PC-3 (cell line): ENCODE data around the gene COL2A1. TPM values are rescaled to one million over a fixed set of nuclear protein-coding genes. Genes with fewer than 3 reads are reported as not detected.

ENCODE experiments used
- ATAC-seq: fragments of 200-7000 bp; cut with Tn5 transposase; 2 replicates; pipeline ENCODE4 v1.9.1; 2020; ENCODE audit warnings: mild to moderate bottlenecking, moderate library complexity
- BruUV-seq: library from RNA; stranded (reverse); fragments of 400-500 nt; replicated peaks from 2 replicates; lab custom pipeline; 2021; lab: Mats Ljungman, UMichigan
- CTCF ChIA-PET: fragments of 300-600 bp; sonication (Branson Sonifier 250); formaldehyde crosslinking; loops from one replicate; lab custom pipeline; 2022; ENCODE audit warnings: antibody characterized with exemption; lab: Charles Lee
- POLR2A ChIA-PET: fragments of 300-600 bp; sonication (Branson Sonifier 250); formaldehyde crosslinking; loops from one replicate; lab custom pipeline; 2022; ENCODE audit warnings: antibody characterized with exemption; ENCODE audit not compliant: unreplicated experiment; lab: Charles Lee
- DNase-seq: peaks from one replicate; pipeline ENCODE4 v3.0.0-alpha.2; 2015
- H2AFZ ChIP-seq: fragments of 300-600 bp; sonication (generic); 2 replicates; pipeline ENCODE4 v1.6.0; 2016; ENCODE audit warnings: antibody characterized with exemption, low read length
- H3F3A ChIP-seq: fragments of 300-600 bp; sonication (generic); one replicate; pipeline ENCODE4 v1.6.0; 2017; ENCODE audit warnings: antibody characterized with exemption, low read length, control low read depth, mild to moderate bottlenecking; ENCODE audit not compliant: unreplicated experiment
- H3K27ac ChIP-seq: fragments of 300-600 bp; sonication (generic); 2 replicates; pipeline ENCODE4 v1.5.1; 2016; ENCODE audit warnings: mild to moderate bottlenecking, low read length
- H3K27me3 ChIP-seq: fragments of 300-600 bp; sonication (generic); 2 replicates; pipeline ENCODE4 v1.6.1; 2016; ENCODE audit warnings: low read length, mixed read lengths
- H3K36me3 ChIP-seq: fragments of 300-600 bp; sonication (generic); 2 replicates; pipeline ENCODE4 v1.6.1; 2016; ENCODE audit warnings: low read depth, mixed run types, low read length, mixed read lengths
- H3K4me1 ChIP-seq: fragments of 300-600 bp; sonication (generic); 2 replicates; pipeline ENCODE4 v1.5.1; 2016; ENCODE audit warnings: low read length; ENCODE audit not compliant: insufficient read depth
- H3K4me2 ChIP-seq: fragments of 300-600 bp; sonication (generic); 2 replicates; pipeline ENCODE4 v1.6.0; 2016; ENCODE audit warnings: low read length
- H3K4me3 ChIP-seq: fragments of 300-600 bp; sonication (generic); 2 replicates; pipeline ENCODE4 v1.5.1; 2016; ENCODE audit warnings: mild to moderate bottlenecking, low read length, mixed read lengths
- H3K79me2 ChIP-seq: fragments of 300-600 bp; sonication (generic); 2 replicates; pipeline ENCODE4 v1.6.1; 2017; ENCODE audit warnings: low read length, mixed read lengths
- H3K9ac ChIP-seq: fragments of 300-600 bp; sonication (generic); 2 replicates; pipeline ENCODE4 v1.6.0; 2016; ENCODE audit warnings: mild to moderate bottlenecking, low read length
- H3K9me2 ChIP-seq: fragments of 300-600 bp; sonication (generic); replicated peaks from 2 replicates; pipeline ENCODE4 v1.6.1; 2016; ENCODE audit warnings: mixed run types, low read length, mixed read lengths
- H3K9me3 ChIP-seq: fragments of 300-600 bp; sonication (generic); 2 replicates; pipeline ENCODE4 v1.6.1; 2016; ENCODE audit warnings: low read length, mixed read lengths
- H4K20me1 ChIP-seq: fragments of 300-600 bp; sonication (generic); 2 replicates; pipeline ENCODE4 v1.6.1; 2016; ENCODE audit warnings: low read length, mixed read lengths
- EZH2 ChIP-seq: fragments of 300-600 bp; sonication (generic); IDR thresholded peaks from one replicate; pipeline ENCODE4 v1.6.1; 2017; ENCODE audit warnings: antibody characterized with exemption, mild to moderate bottlenecking, low read length; ENCODE audit not compliant: unreplicated experiment
- EZH2phosphoT487 ChIP-seq: fragments of 300-600 bp; sonication (generic); IDR thresholded peaks from 2 replicates; pipeline ENCODE4 v1.6.1; 2018; ENCODE audit warnings: mild to moderate bottlenecking, antibody characterized with exemption, low read length, borderline replicate concordance
- intact Hi-C: fragments of 100-400 bp; cut with micrococcal nuclease; formaldehyde crosslinking; loops from 2 replicates; pipeline ENCODE4 v1.9.0; 2023
- total RNA-seq: library from RNA; depleted of rRNA; stranded (reverse); fragments of >200 nt; gene quantifications from 2 replicates; pipeline ENCODE4 v1.2.3, GENCODE V29; 2014
- TF ChIP-seq, protein P1 (sequence below): fragments of 300-600 bp; sonication (generic); conservative IDR thresholded peaks from 2 replicates; pipeline ENCODE4 v1.5.1; 2017; ENCODE audit warnings: antibody characterized with exemption, low read depth, mild to moderate bottlenecking, low read length

The COL2A1 gene
- total RNA-seq, 1 experiment from 2014 or later: 6.7 TPM

DNA sequence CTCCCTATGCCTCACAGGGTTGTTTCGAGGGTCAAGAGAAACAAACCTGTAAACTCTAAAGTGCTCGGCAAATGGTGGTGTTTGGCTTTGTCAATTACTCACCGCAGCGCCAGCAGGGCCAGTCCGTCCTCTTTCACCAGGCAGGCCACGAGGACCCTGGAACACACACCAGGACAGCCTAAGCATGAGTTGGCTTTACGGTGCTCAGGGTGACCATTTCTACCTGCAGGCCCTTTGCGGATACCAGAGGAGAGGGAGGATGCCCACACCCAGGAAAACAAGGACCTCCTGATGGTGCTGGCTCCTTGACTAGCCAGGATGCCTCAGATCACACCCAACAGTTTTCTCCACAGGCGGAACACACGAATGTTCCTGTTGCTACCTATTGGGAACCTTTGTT, 11.5 kb downstream of the COL2A1 start:
- Histone ChIP-seq H3K36me3 (no peaks in the 10 kb centered on the region), H3K4me3 (no peak overlapping the region), H3K9me3 (no peaks in the 10 kb centered on the region), H3K4me1 (peaks cover 23% of the 10 kb centered on the region), H3K27me3 (no peaks in the 10 kb centered on the region), H4K20me1 (no peaks in the 10 kb centered on the region), H3K27ac (no peak overlapping the region), H3K4me2 (no peak overlapping the region), H3F3A (no peaks in the 10 kb centered on the region), H3K9me2 (no peaks in the 10 kb centered on the region), H3K79me2 (no peaks in the 10 kb centered on the region), H2AFZ (no peak overlapping the region), H3K9ac (no peak overlapping the region)
- no peak for TF ChIP-seq EZH2
- intact Hi-C loops: no loop called here
- ChIA-PET CTCF (no interaction called here), POLR2A (no interaction called here)
- DNase-seq (no peak), ATAC-seq (no peak)
- BruUV-seq: no TSS peak

DNA sequence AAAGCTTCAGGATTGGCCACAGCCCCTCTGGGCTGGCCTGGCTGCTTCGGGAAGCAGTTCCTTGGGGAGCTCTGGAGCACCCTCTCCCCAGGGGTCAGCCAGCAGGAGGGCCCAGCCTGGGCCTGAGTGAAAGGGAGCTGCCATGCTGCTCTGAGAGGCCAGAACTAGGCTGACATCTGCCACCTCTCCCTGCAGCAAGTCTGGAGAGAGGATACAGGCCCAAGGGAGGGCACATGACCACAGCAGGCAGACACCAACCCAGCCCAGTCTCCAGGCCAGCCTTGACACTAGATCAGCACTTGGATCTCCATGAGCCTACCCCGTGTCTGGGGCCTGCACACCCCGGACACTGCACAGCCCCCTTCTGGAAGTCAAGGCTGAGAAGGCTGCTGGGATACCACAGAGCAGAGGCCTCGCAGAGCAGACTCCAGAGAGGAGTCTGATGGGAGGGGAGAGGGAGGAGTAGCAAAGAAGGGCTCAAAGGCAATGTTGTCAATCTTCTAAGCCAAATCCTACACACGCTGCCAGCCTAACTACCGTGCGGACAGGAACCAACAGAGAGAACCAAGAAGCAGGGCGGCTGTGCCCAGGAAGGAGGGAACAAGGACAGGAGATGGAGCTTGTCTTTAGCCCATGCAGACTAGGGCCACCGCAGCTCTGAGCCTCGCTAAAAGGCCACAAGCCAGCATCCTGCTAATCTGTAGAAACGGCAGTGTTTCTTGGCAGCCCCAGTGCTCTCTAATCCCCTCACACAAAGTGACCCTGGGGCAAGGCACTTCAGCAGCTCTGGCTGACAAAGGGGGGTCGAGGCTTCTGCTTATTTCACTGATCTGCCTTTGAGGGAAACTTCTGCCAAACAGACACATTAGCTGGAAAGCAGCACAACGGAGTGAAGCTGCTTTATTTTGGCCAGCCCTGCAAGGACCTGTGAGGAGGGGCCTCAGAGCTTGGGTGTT, 12.9 kb downstream of the COL2A1 start:
- H3K4me3 ChIP-seq: no peak overlapping the region
- H2AFZ ChIP-seq: no peak overlapping the region
- no peaks in the 10 kb centered on the region for H3K9me3 ChIP-seq
- peaks cover 9% of the 10 kb centered on the region for H3K4me1 ChIP-seq
- no peaks in the 10 kb centered on the region for H3F3A ChIP-seq
- ATAC-seq: no peak
- no peaks in the 10 kb centered on the region for H3K9me2 ChIP-seq
- no TSS peak for BruUV-seq
- POLR2A ChIA-PET: no interaction called here
- H3K79me2 ChIP-seq: no peaks in the 10 kb centered on the region
- no peak overlapping the region for H3K4me2 ChIP-seq
- no peak overlapping the region for H3K27ac ChIP-seq
- H3K9ac ChIP-seq: no peak overlapping the region
- no peaks in the 10 kb centered on the region for H3K27me3 ChIP-seq
- no peaks in the 10 kb centered on the region for H4K20me1 ChIP-seq
- H3K36me3 ChIP-seq: no peaks in the 10 kb centered on the region
- TF ChIP-seq EZH2: no peak
- TF ChIP-seq EZH2phosphoT487: no peak
- TF ChIP-seq, protein P1, sequence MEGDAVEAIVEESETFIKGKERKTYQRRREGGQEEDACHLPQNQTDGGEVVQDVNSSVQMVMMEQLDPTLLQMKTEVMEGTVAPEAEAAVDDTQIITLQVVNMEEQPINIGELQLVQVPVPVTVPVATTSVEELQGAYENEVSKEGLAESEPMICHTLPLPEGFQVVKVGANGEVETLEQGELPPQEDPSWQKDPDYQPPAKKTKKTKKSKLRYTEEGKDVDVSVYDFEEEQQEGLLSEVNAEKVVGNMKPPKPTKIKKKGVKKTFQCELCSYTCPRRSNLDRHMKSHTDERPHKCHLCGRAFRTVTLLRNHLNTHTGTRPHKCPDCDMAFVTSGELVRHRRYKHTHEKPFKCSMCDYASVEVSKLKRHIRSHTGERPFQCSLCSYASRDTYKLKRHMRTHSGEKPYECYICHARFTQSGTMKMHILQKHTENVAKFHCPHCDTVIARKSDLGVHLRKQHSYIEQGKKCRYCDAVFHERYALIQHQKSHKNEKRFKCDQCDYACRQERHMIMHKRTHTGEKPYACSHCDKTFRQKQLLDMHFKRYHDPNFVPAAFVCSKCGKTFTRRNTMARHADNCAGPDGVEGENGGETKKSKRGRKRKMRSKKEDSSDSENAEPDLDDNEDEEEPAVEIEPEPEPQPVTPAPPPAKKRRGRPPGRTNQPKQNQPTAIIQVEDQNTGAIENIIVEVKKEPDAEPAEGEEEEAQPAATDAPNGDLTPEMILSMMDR: no peak
- DNase-seq: no peak
- intact Hi-C loops: no loop called here
- CTCF ChIA-PET: no interaction called here

DNA sequence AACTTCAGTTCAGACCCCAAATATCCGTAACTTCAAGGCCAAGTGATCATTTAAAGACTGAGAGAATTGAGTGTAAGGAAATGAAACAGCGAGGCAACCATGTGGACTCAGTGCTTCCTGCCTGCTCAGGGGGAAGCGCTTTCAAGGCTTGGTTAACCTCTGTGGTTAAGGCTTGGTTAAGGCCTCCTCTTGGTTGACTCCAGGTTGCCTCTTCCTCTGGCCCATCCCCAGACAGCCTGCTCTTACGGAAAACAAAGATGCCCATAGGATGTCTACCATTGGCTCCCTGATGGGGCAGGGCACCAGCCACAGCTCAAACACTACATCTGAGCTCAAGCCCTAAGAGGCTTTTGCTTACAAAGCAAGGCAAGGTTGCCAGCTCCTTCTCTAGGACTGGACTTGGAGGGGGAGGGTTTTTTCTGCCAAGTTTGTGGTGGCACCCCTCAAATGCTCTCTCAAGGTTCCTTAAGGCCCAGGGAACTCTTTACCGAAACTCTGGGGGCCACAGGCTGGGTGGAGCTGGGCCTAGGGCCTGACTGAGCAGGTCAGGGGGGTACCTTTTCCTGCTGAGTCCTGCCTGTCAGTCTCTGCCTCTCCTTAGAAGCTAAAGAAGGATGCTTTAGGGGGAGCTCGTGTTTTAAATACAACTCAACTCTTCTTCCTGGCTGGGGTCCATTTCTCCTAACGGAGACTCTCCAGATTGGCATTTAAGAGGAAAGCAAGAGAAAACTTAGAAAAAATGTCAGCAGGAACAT, 13.7 kb downstream of the COL2A1 start:
- no peak for ATAC-seq
- Histone ChIP-seq H2AFZ (no peak overlapping the region), H3K4me3 (no peak overlapping the region), H3K4me1 (peaks cover under 1% of the 10 kb centered on the region; the same call in 1 of the 2 replicates), H3F3A (no peaks in the 10 kb centered on the region), H3K9ac (no peak overlapping the region), H3K36me3 (no peaks in the 10 kb centered on the region), H3K4me2 (no peak overlapping the region), H3K9me3 (no peaks in the 10 kb centered on the region), H3K9me2 (no peaks in the 10 kb centered on the region), H3K27ac (no peak overlapping the region), H4K20me1 (no peaks in the 10 kb centered on the region), H3K27me3 (no peaks in the 10 kb centered on the region), H3K79me2 (no peaks in the 10 kb centered on the region)
- BruUV-seq: no TSS peak
- no peak for DNase-seq
- ChIA-PET CTCF (no interaction called here), POLR2A (no interaction called here)
- intact Hi-C loops: no loop called here
- TF ChIP-seq EZH2 (no peak), EZH2phosphoT487 (no peak)
- TF ChIP-seq, protein P1: no peak
